Glomerular visceral epithelial cell (primary cell): Measurements from ENCODE around the gene ARHGAP30.
A peak's percentile ranks its signal among the peaks of the same experiment; 100 is the strongest.
"Not testable (repeated sequence)": the region's sequence is repeated elsewhere in the genome, so short reads cannot be mapped to it uniquely, and the experiment has no call there.

Source experiments
- DNase-seq: peaks from one replicate; pipeline ENCODE4 v3.0.0-alpha.2; 2016; ENCODE audit errors: extremely low spot score

ARHGAP30 gene

GRCh38 chr1:161069731-161070270 lies at the start of gene ARHGAP30:
Gene ARHGAP30 (minus strand): TSS chr1:161069891. CDS start chr1:161069624, 267 bp downstream.
- no peak for DNase-seq

GRCh38 chr1:161117759-161118581 lies 48.3 kb upstream of the ARHGAP30 start, which contains the start of the genes NIT1 and PFDN2:
Gene NIT1 (plus strand): TSS chr1:161118105. CDS start chr1:161118177, 72 bp downstream.
Gene PFDN2 (minus strand): TSS chr1:161118037. CDS start chr1:161118026, 11 bp downstream.
- DNase-seq, result peak; percentile 87

- DNase-seq, result not testable (repeated sequence)
These were observed 46.3 kb upstream of the ARHGAP30 start for GRCh38 chr1:161115961-161116360.

- DNase-seq, result peak; percentile 92
These were observed 45.5 kb upstream of the ARHGAP30 start for GRCh38 chr1:161115132-161115711.

- DNase-seq, result no peak
These were observed 44.9 kb upstream of the ARHGAP30 start for GRCh38 chr1:161114556-161114955.

GRCh38 chr1:161113915-161114314 lies 44.2 kb upstream of the ARHGAP30 start:
- DNase-seq, result no peak

- no peak for DNase-seq
These were observed 41.8 kb upstream of the ARHGAP30 start for GRCh38 chr1:161111527-161111926.

- DNase-seq, result no peak
These were observed 41.4 kb upstream of the ARHGAP30 start for GRCh38 chr1:161111117-161111516.

- no peak for DNase-seq
These were observed 36.7 kb upstream of the ARHGAP30 start for GRCh38 chr1:161106431-161106830.

GRCh38 chr1:161100556-161100955 lies 30.9 kb upstream of the ARHGAP30 start:
- no peak for DNase-seq

GRCh38 chr1:161099090-161099802 lies 29.6 kb upstream of the ARHGAP30 start:
- no peak for DNase-seq

GRCh38 chr1:161098210-161099068 lies 28.7 kb upstream of the ARHGAP30 start, which contains the start of gene KLHDC9:
Gene KLHDC9 (plus strand): TSS chr1:161098361. CDS start chr1:161098536, 175 bp downstream.
- peak; percentile 68 for DNase-seq

- no peak for DNase-seq
These were observed 26.8 kb upstream of the ARHGAP30 start for GRCh38 chr1:161096530-161096929.

- no peak for DNase-seq
These were observed 26.3 kb upstream of the ARHGAP30 start for GRCh38 chr1:161096015-161096414.

GRCh38 chr1:161095230-161095629 lies 25.5 kb upstream of the ARHGAP30 start:
- no peak for DNase-seq

GRCh38 chr1:161094481-161094880 lies 24.8 kb upstream of the ARHGAP30 start:
- no peak for DNase-seq

- peak; percentile 30 for DNase-seq
These were observed 22.9 kb upstream of the ARHGAP30 start for GRCh38 chr1:161092621-161093028.

- DNase-seq, result no peak
These were observed 22.3 kb upstream of the ARHGAP30 start for GRCh38 chr1:161091796-161092507.

GRCh38 chr1:161091093-161091492 lies 21.4 kb upstream of the ARHGAP30 start:
- DNase-seq, result no peak

GRCh38 chr1:161090617-161091016 lies 20.9 kb upstream of the ARHGAP30 start:
- DNase-seq, result no peak
